DMS53 treated with DMSO at 0.1 percent for 48 hours (cell line): ENCODE measurements around the gene CARMIL3.
"Not testable (repeated sequence)": the region's sequence is repeated elsewhere in the genome, so short reads cannot be mapped to it uniquely, and the experiment has no call there.

ENCODE experiments used
- DNase-seq: peaks from one replicate; lab custom pipeline; 2025; ENCODE audit not compliant: unreplicated experiment; lab: John Stamatoyannopoulos, UW

CARMIL3 gene

GRCh38 chr14:24093901-24094840 is 42.4 kb downstream of the CARMIL3 start, which contains the start of gene PCK2:
TSS of gene PCK2 (plus strand) at chr14:24094311. CDS start at chr14:24094406, 95 bp downstream.
- peak; percentile 67 for DNase-seq

GRCh38 chr14:24094841-24095270 is 43.0 kb downstream of the CARMIL3 start:
- DNase-seq: no peak

- no peak for DNase-seq
Observed at GRCh38 chr14:24095271-24096068, 43.7 kb downstream of the CARMIL3 start.

- no peak for DNase-seq
Observed at GRCh38 chr14:24096545-24097181, 44.9 kb downstream of the CARMIL3 start.

- no peak for DNase-seq
Observed at GRCh38 chr14:24098229-24098926, 46.6 kb downstream of the CARMIL3 start.

GRCh38 chr14:24098927-24099813 is 47.4 kb downstream of the CARMIL3 start:
- DNase-seq: no peak

- no peak for DNase-seq
Observed at GRCh38 chr14:24100197-24100981, 48.6 kb downstream of the CARMIL3 start.

- DNase-seq: no peak
Observed at GRCh38 chr14:24100982-24101494, 49.2 kb downstream of the CARMIL3 start.

GRCh38 chr14:24102357-24103048 is 50.7 kb downstream of the CARMIL3 start:
- no peak for DNase-seq

- no peak for DNase-seq
Observed at GRCh38 chr14:24103451-24103850, 51.6 kb downstream of the CARMIL3 start.

GRCh38 chr14:24105609-24106239 is 53.9 kb downstream of the CARMIL3 start:
- not testable (repeated sequence) for DNase-seq

GRCh38 chr14:24106672-24107271 is 55.0 kb downstream of the CARMIL3 start:
- no peak for DNase-seq

- DNase-seq: no peak
Observed at GRCh38 chr14:24108336-24108874, 56.6 kb downstream of the CARMIL3 start.

GRCh38 chr14:24110060-24110459 is 58.3 kb downstream of the CARMIL3 start:
- DNase-seq: no peak

- no peak for DNase-seq
Observed at GRCh38 chr14:24110523-24110922, 58.7 kb downstream of the CARMIL3 start.

GRCh38 chr14:24113379-24113800 is 61.6 kb downstream of the CARMIL3 start:
- no peak for DNase-seq
